GM12891 (cell line): ENCODE results near the gene IFI30.

Experiments used
- POLR2A ChIP-seq: IDR thresholded peaks from 2 replicates; pipeline ENCODE4 v1.6.1; 2011; ENCODE audit warnings: low read depth, low read length, control low read depth
- POLR2AphosphoS5 ChIP-seq: IDR thresholded peaks from 2 replicates; pipeline ENCODE4 v1.6.1; 2011; ENCODE audit warnings: low read depth, low read length, control low read depth

GRCh38 chr19:18197306-18197705 is 23.7 kb downstream of the IFI30 start:
- TF ChIP-seq POLR2AphosphoS5 (no peak), POLR2A (no peak)
